HCT116 (cell line): Measurements from ENCODE around the gene HIVEP3. TPM values are rescaled to one million over a fixed set of nuclear protein-coding genes. Genes with fewer than 3 reads are reported as not detected.

ENCODE experiments used
- ATAC-seq: fragments of 200-7000 bp; cut with Tn5 transposase; 2 replicates; pipeline ENCODE4 v1.9.1; 2020; ENCODE audit warnings: mild to moderate bottlenecking, moderate library complexity
- BruUV-seq: library from RNA; stranded (reverse); fragments of 400-500 nt; replicated peaks from 2 replicates; lab custom pipeline; 2021; lab: Mats Ljungman, UMichigan
- CTCF ChIA-PET: fragments of 300-600 bp; sonication (Branson Sonifier 250); formaldehyde crosslinking; loops from one replicate; lab custom pipeline; 2021; ENCODE audit warnings: antibody characterized with exemption; lab: Charles Lee
- POLR2A ChIA-PET: fragments of 300-600, 350-600 bp; sonication (Branson Sonifier 250); formaldehyde crosslinking; loops from one replicate; lab custom pipeline; 2021; ENCODE audit warnings: antibody characterized with exemption; lab: Charles Lee
- RAD21 ChIA-PET, 2 experiments: fragments of 300-600 bp; sonication (Branson Sonifier 250); formaldehyde crosslinking; loops; one replicate each; lab custom pipeline; 2023; ENCODE audit warnings: low total read pairs in 2 of 2; ENCODE audit not compliant: uncharacterized antibody in 2 of 2, unreplicated experiment in 2 of 2, low non-redundant PET in 1 of 2; lab: Charles Lee
- DNase-seq: peaks from one replicate; pipeline ENCODE4 v3.0.0-alpha.2; 2010; ENCODE audit warnings: low read depth, low spot score
- H2AFZ ChIP-seq: fragments of 200-600 bp; shearing (Covaris generic), sonication (generic); 2 replicates; pipeline ENCODE4 v1.6.1; 2017; ENCODE audit warnings: low read depth, mixed run types, mixed read lengths, antibody characterized with exemption, low read length; ENCODE audit not compliant: poor library complexity, severe bottlenecking
- H3K27ac ChIP-seq: 2 replicates; pipeline ENCODE4 v1.5.1; 2012; ENCODE audit warnings: low read depth, low read length
- H3K27me3 ChIP-seq: fragments of 200-600 bp; sonication (generic); 2 replicates; pipeline ENCODE4 v1.6.1; 2016; ENCODE audit warnings: mixed run types, low read length, mixed read lengths; ENCODE audit not compliant: insufficient read depth
- H3K36me3 ChIP-seq, 2 experiments: fragments of 200-500 bp in 1 of 2; fragments of 200-600 bp in 1 of 2; sonication (Bioruptor generic) in 1 of 2; sonication (generic) in 1 of 2; 2 replicates each; pipeline versions ENCODE4 v1.5.1 to v1.6.1; 2014 to 2016; ENCODE audit warnings: low read length in 2 of 2, inconsistent platforms in 1 of 2, mixed read lengths in 1 of 2, mixed run types in 1 of 2; ENCODE audit not compliant: insufficient read depth in 2 of 2, control insufficient read depth in 1 of 2
- H3K4me1 ChIP-seq, 2 experiments: fragments of 200-600 bp in 1 of 2; sonication (generic) in 1 of 2; 2 replicates each; pipeline versions ENCODE4 v1.5.1 to v1.6.1; 2012 to 2017; ENCODE audit warnings: low read length in 2 of 2, inconsistent platforms in 1 of 2, mild to moderate bottlenecking in 1 of 2, mixed read lengths in 1 of 2, mixed run types in 1 of 2, moderate library complexity in 1 of 2; ENCODE audit not compliant: insufficient read depth in 2 of 2, control insufficient read depth in 1 of 2
- H3K4me2 ChIP-seq: fragments of 200-600 bp; sonication (generic); 2 replicates; pipeline ENCODE4 v1.6.1; 2017; ENCODE audit warnings: mixed run types, low read length, mixed read lengths
- H3K4me3 ChIP-seq, 2 experiments: fragments of 200-600 bp in 1 of 2; sonication (generic) in 1 of 2; replicated peaks in 1 of 2; 2 replicates each; pipeline ENCODE4 v1.5.1; 2011 to 2016; ENCODE audit warnings: low read length in 2 of 2, control low read depth in 1 of 2, low read depth in 1 of 2, mild to moderate bottlenecking in 1 of 2, mixed read lengths in 1 of 2, mixed run types in 1 of 2
- H3K79me2 ChIP-seq: fragments of 200-600 bp; sonication (generic); 2 replicates; pipeline ENCODE4 v1.6.1; 2017; ENCODE audit warnings: mild to moderate bottlenecking, mixed run types, low read length, moderate library complexity, mixed read lengths; ENCODE audit not compliant: insufficient read depth
- H3K9ac ChIP-seq: fragments of 200-600 bp; sonication (generic); 2 replicates; pipeline ENCODE4 v1.6.1; 2016; ENCODE audit warnings: low read length, mixed read lengths
- H3K9me2 ChIP-seq: fragments of 200-600 bp; sonication (generic), shearing (Covaris generic); 2 replicates; pipeline ENCODE4 v1.6.1; 2017; ENCODE audit warnings: mixed run types, mild to moderate bottlenecking, moderate library complexity; ENCODE audit not compliant: insufficient read depth
- H3K9me3 ChIP-seq, 2 experiments: fragments of 200-500 bp in 1 of 2; fragments of 200-600 bp in 1 of 2; sonication (Bioruptor generic) in 1 of 2; sonication (generic) in 1 of 2; 2 replicates each; pipeline ENCODE4 v1.6.1; 2014 to 2017; ENCODE audit warnings: low read length in 2 of 2, mixed read lengths in 2 of 2, inconsistent platforms in 1 of 2, low read depth in 1 of 2, mild to moderate bottlenecking in 1 of 2, mixed run types in 1 of 2, moderate library complexity in 1 of 2; ENCODE audit not compliant: control insufficient read depth in 1 of 2, insufficient read depth in 1 of 2
- H4K20me1 ChIP-seq: fragments of 200-600 bp; sonication (generic), shearing (Covaris generic); 2 replicates; pipeline ENCODE4 v1.6.1; 2017; ENCODE audit warnings: mixed run types, mild to moderate bottlenecking, moderate library complexity; ENCODE audit not compliant: insufficient read depth
- CEBPB ChIP-seq: IDR thresholded peaks from 2 replicates; pipeline ENCODE4 v1.6.1; 2012; ENCODE audit warnings: low read depth
- ELF1 ChIP-seq: IDR thresholded peaks from 2 replicates; pipeline ENCODE4 v1.6.1; 2012; ENCODE audit warnings: low read depth, borderline replicate concordance
- EZH2phosphoT487 ChIP-seq: fragments of 200-600 bp; IDR thresholded peaks from 2 replicates; pipeline ENCODE4 v1.6.1; 2018; ENCODE audit warnings: antibody characterized with exemption, borderline replicate concordance
- ZFX ChIP-seq: fragments of 450-650 bp; IDR thresholded peaks from 2 replicates; pipeline ENCODE4 v1.6.1; 2017
- intact Hi-C: fragments of 100-400 bp; cut with micrococcal nuclease; formaldehyde crosslinking; loops from 2 replicates; pipeline ENCODE4 v1.10.0; 2022
- total RNA-seq: library from RNA; stranded (reverse); gene quantifications from one replicate; pipeline ENCODE4 v1.2.1, GENCODE V29; 2021; ENCODE audit not compliant: unreplicated experiment
- TF ChIP-seq, protein P1 (sequence below): IDR thresholded peaks from 2 replicates; pipeline ENCODE4 v1.6.1; 2011; ENCODE audit warnings: mild to moderate bottlenecking, low read length, moderate library complexity; ENCODE audit not compliant: insufficient replicate concordance; ENCODE audit errors: extremely low read depth
- TF ChIP-seq, protein P2 (sequence below): IDR thresholded peaks from 2 replicates; pipeline ENCODE4 v1.6.1; 2012

Gene HIVEP3
- total RNA-seq, 1 experiment from 2014 or later, result 7.1 TPM

DNA sequence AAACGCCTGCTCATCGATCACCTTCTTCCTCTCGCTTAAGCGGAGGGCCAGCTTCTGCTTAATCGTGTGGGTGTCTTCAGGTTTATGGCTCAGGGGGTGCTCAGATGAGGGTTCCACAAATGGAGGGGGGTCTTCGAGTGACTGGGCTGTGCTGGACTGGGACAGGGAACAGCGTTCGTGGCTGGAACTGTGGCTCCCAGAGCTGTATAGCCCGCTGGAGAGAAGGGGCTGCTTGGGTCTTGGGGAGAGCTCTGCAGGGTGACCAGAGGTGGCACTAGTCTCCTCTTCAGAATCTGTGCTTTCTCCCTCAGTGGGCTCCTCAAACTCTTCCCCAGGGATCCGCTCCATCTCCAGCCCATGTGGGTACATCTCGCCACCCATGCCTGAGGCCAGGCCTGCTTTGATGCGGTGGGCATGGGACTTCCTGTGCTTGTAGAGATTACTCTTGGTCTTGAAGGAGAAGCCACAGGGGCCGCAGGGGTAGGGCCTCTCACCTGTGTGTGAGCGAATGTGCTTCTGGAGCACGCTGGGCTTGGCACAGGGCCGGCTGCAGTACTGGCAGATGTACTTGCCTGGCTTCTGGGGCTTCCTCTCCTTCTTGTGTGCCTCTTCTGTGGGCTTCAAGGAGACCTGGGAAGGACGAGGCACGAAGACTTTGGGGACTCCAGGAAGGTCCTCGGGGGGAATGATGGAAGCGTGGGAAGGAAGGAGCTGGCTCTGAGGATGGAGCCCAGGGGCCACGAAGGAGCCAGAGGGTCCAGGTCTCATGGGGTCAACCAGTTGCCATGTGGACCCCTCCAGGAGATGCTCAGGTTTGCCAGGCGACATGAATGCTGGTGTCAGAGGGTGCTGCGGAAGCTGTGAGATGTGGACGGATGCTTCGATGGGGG is 334.8 kb downstream of the HIVEP3 start:
- no peaks in the 10 kb centered on the region for H3K36me3 ChIP-seq
- H4K20me1 ChIP-seq, result no peaks in the 10 kb centered on the region
- H3K79me2 ChIP-seq, result no peaks in the 10 kb centered on the region
- ChIA-PET CTCF (no interaction called here), POLR2A (no interaction called here)
- no peak overlapping the region for H2AFZ ChIP-seq
- no peak for DNase-seq
- no peaks in the 10 kb centered on the region for H3K27me3 ChIP-seq
- no TSS peak for BruUV-seq
- H3K4me2 ChIP-seq, result no peak overlapping the region
- no peak overlapping the region for H3K27ac ChIP-seq
- TF ChIP-seq ZFX (no peak), CEBPB (no peak), ELF1 (no peak), EZH2phosphoT487 (no peak)
- TF ChIP-seq, protein P1, sequence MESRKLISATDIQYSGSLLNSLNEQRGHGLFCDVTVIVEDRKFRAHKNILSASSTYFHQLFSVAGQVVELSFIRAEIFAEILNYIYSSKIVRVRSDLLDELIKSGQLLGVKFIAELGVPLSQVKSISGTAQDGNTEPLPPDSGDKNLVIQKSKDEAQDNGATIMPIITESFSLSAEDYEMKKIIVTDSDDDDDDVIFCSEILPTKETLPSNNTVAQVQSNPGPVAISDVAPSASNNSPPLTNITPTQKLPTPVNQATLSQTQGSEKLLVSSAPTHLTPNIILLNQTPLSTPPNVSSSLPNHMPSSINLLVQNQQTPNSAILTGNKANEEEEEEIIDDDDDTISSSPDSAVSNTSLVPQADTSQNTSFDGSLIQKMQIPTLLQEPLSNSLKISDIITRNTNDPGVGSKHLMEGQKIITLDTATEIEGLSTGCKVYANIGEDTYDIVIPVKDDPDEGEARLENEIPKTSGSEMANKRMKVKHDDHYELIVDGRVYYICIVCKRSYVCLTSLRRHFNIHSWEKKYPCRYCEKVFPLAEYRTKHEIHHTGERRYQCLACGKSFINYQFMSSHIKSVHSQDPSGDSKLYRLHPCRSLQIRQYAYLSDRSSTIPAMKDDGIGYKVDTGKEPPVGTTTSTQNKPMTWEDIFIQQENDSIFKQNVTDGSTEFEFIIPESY, result no peak
- TF ChIP-seq, protein P2, sequence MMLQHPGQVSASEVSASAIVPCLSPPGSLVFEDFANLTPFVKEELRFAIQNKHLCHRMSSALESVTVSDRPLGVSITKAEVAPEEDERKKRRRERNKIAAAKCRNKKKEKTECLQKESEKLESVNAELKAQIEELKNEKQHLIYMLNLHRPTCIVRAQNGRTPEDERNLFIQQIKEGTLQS, result no peak
- TF ChIP-seq, all 23 proteins: peak for 0
- Histone ChIP-seq H3K4me1 (no peaks in the 10 kb centered on the region), H3K9me2 (no peaks in the 10 kb centered on the region), H3K9ac (no peak overlapping the region), H3K9me3 (no peaks in the 10 kb centered on the region), H3K4me3 (no peak overlapping the region)
- intact Hi-C loops, result no loop called here
- no peak for ATAC-seq
- RAD21 ChIA-PET, result no interaction called here
